T-cell (primary cell): ENCODE measurements around the gene F2RL1. TPM values are rescaled to one million over a fixed set of nuclear protein-coding genes. Genes with fewer than 3 reads are reported as not detected.
"Not testable (repeated sequence)": the region's sequence is repeated elsewhere in the genome, so short reads cannot be mapped to it uniquely, and the experiment has no call there.

Source experiments
- ATAC-seq, 4 experiments: fragments of 200-7000 bp in 3 of 4; fragments of 150-1000 bp in 1 of 4; cut with Tn5 transposase; replicated peaks in 1 of 4; 1 replicate in 3 of 4; 2 replicates in 1 of 4; pipeline ENCODE4 v1.10.0; 2021; ENCODE audit warnings: moderate library complexity in 3 of 4, mild to moderate bottlenecking in 2 of 4, moderate number of reproducible peaks in 1 of 4
- CTCF ChIA-PET, 2 donors: fragments of 300-600 bp; sonication (Branson Sonifier 250); formaldehyde crosslinking; loops; one replicate each; lab custom pipeline; 2022; ENCODE audit warnings: antibody characterized with exemption in 2 of 2; lab: Charles Lee
- POLR2A ChIA-PET, 2 donors: fragments of 300-600 bp; sonication (Branson Sonifier 250); formaldehyde crosslinking; loops; one replicate each; lab custom pipeline; 2022; ENCODE audit warnings: antibody characterized with exemption in 2 of 2; lab: Charles Lee
- DNase-seq, 35 experiments: peaks; one replicate each; pipeline versions ENCODE4 v3.0.0 to v3.0.0-alpha.2; 2013 to 2023
- H3K27ac ChIP-seq: one replicate; pipeline ENCODE4 v1.5.1; 2013; ENCODE audit warnings: low read length
- H3K27me3 ChIP-seq, 2 experiments: replicated peaks in 1 of 2; 1 replicate in 1 of 2; 2 replicates in 1 of 2; pipeline versions ENCODE4 v1.6.1 to v1.7.0; 2013; ENCODE audit warnings: low read length in 1 of 2, mixed read lengths in 1 of 2; ENCODE audit not compliant: control insufficient read depth in 2 of 2, insufficient read depth in 2 of 2; ENCODE audit errors: extremely low read depth in 1 of 2
- H3K36me3 ChIP-seq, 2 donors: 1 replicate in 1 of 2; 2 replicates in 1 of 2; pipeline versions ENCODE4 v1.6.1 to v1.7.0; 2013; ENCODE audit warnings: low read length in 1 of 2; ENCODE audit not compliant: control insufficient read depth in 2 of 2, insufficient read depth in 1 of 2; ENCODE audit errors: extremely low read depth in 1 of 2
- H3K4me1 ChIP-seq, 2 experiments: 1 replicate in 1 of 2; 2 replicates in 1 of 2; pipeline versions ENCODE4 v1.6.1 to v1.7.0; 2013; ENCODE audit warnings: low read length in 2 of 2, mixed read lengths in 1 of 2; ENCODE audit not compliant: insufficient read depth in 2 of 2, control insufficient read depth in 1 of 2; ENCODE audit errors: extremely low read depth in 1 of 2
- H3K4me3 ChIP-seq, 2 donors: 1 replicate in 1 of 2; 2 replicates in 1 of 2; pipeline versions ENCODE4 v1.5.1 to v1.7.0; 2013; ENCODE audit warnings: mild to moderate bottlenecking in 2 of 2, low read length in 1 of 2, moderate library complexity in 1 of 2; ENCODE audit not compliant: control insufficient read depth in 1 of 2; ENCODE audit errors: extremely low read depth in 1 of 2
- H3K9me3 ChIP-seq: 2 replicates; pipeline ENCODE4 v1.7.0; 2013
- H3K27ac Mint-ChIP-seq, 2 donors: one replicate each; pipeline ENCODE4 v1.8.0; 2020 to 2021; ENCODE audit warnings: mild to moderate bottlenecking in 2 of 2, mixed read lengths in 2 of 2
- H3K27me3 Mint-ChIP-seq, 2 donors: one replicate each; pipeline ENCODE4 v1.8.0; 2021 to 2022; ENCODE audit warnings: mixed read lengths in 2 of 2
- H3K36me3 Mint-ChIP-seq: one replicate; pipeline ENCODE4 v1.8.0; 2021; ENCODE audit warnings: mixed read lengths
- H3K4me1 Mint-ChIP-seq, 3 donors: one replicate each; pipeline ENCODE4 v1.8.0; 2020 to 2022; ENCODE audit warnings: mixed read lengths in 3 of 3, mild to moderate bottlenecking in 1 of 3
- H3K4me3 Mint-ChIP-seq, 3 donors: one replicate each; pipeline ENCODE4 v1.8.0; 2020 to 2022; ENCODE audit warnings: mild to moderate bottlenecking in 3 of 3, mixed read lengths in 3 of 3, moderate library complexity in 3 of 3
- H3K9me3 Mint-ChIP-seq, 3 donors: one replicate each; pipeline ENCODE4 v1.8.0; 2020 to 2022; ENCODE audit warnings: mixed read lengths in 3 of 3
- WGBS: methylation state at CpG from one replicate; pipeline ENCODE4 v1.1.5; 2013; ENCODE audit warnings: missing lambda C conversion rate; ENCODE audit not compliant: insufficient coverage; 5-methylcytosine and 5-hydroxymethylcytosine counted together
- total RNA-seq, 35 experiments: library from RNA in 6 of 35; stranded (reverse) in 6 of 35; fragments of 120-200 nt in 1 of 35; gene quantifications; one replicate each; pipeline versions ENCODE4 v1.2.1 to v1.2.4 and lab custom pipeline; 2013 to 2026

F2RL1 gene
- total RNA-seq, 5 donors from 2014 or later (not counting 1 experiment from before 2014, with no cell fraction given): 1.4 to 7.6 (median 5.5) TPM

DNA sequence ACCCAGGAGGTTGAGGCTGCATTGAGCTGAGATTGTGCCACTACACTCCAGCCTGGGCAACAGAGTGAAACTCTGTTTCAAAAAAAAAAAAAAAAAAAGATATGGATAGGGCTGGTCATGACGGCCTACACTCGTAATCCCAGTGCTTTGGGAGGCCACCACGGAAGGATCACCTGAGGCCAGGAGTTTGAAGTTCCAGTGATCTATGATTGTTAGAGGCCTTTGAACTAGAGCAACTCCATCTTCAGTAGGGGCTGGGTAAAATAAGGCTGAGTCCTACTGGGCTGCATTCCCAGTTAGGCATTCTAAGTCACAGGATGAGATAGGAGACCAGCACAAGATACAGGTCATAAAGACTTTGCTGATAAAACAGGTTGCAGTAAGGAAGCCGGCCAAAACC, 38.2 kb upstream of the F2RL1 start:
- H3K36me3 ChIP-seq, DNase-seq, H3K27me3 ChIP-seq, H3K4me1 Mint-ChIP-seq, POLR2A ChIA-PET, H3K9me3 Mint-ChIP-seq, H3K4me3 ChIP-seq, H3K4me3 Mint-ChIP-seq, H3K27ac Mint-ChIP-seq, H3K27ac ChIP-seq, ATAC-seq, H3K36me3 Mint-ChIP-seq, H3K9me3 ChIP-seq, H3K27me3 Mint-ChIP-seq, H3K4me1 ChIP-seq: not testable (repeated sequence)
- WGBS: 96% methylated on average over 3 of the region's 4 CpGs
- CTCF ChIA-PET: interaction anchor here (0.6 to 0.7 kb wide), 2 partner anchors 64 to 496 kb away, joined by 4 to 5 read pairs; no protein-coding TSS in a partner anchor

DNA sequence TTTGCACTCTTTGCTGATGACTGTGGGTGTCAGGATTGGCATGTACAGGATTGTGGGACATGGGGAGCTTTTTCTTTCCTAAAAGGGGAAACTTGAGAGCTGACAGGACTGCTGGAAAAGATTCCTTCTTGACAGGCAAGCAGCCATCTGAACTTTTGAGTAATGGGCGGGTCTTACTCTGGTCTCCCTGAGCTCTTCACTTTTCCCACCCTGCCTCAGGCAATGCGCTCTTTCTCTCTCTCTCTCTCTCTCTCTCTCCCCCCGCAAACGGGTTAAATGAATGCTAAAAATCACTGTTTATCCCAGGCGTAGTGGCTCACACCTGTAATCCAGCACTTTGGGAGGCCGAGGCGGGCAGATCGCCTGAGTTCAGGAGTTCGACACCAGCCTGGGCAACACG, 37.1 kb upstream of the F2RL1 start:
- no peaks in the 10 kb centered on the region for H3K9me3 ChIP-seq
- no peaks in the 10 kb centered on the region for H3K27me3 Mint-ChIP-seq
- H3K4me3 ChIP-seq: no peak overlapping the region
- H3K4me3 Mint-ChIP-seq: no peak overlapping the region
- H3K4me1 ChIP-seq: no peaks in the 10 kb centered on the region
- ATAC-seq (no peak), DNase-seq (no peak)
- H3K4me1 Mint-ChIP-seq: no peaks in the 10 kb centered on the region
- ChIA-PET POLR2A (interaction anchor here in 1 of 2 donors (0.6 kb wide), 2 partner anchors 56 to 1380 kb away, joined by 3 read pairs; no protein-coding TSS in a partner anchor), CTCF (no interaction called here)
- no peaks in the 10 kb centered on the region for H3K27me3 ChIP-seq
- no peak overlapping the region for H3K27ac ChIP-seq
- H3K36me3 Mint-ChIP-seq: no peaks in the 10 kb centered on the region
- H3K36me3 ChIP-seq: no peaks in the 10 kb centered on the region
- H3K9me3 Mint-ChIP-seq: no peaks in the 10 kb centered on the region
- no peak overlapping the region for H3K27ac Mint-ChIP-seq
- 97% methylated on average over 7 of the region's 10 CpGs for WGBS

DNA sequence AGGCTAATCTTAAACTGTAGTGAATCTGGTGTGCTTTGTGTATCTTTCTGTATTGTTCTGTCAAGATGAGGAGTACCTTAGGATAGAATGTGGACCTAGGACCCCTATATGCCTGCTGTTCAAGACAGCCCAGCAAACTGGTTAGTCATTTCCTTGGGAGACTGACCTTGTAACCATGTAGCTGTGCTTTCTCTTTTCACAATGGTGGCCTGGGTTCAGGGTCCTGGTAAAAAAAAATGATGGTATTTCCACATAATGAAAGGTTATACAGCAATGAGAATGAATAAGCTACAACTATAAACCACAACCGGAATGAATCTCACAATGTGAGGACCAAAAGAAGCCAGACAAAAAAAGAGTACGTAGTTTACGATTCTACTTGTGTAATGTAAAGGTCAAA, 36.4 kb upstream of the F2RL1 start:
- ChIA-PET POLR2A (no interaction called here), CTCF (no interaction called here)
- WGBS: 93% methylated on average over 2 of the region's 3 CpGs
- H3K4me3 Mint-ChIP-seq: no peak overlapping the region
- no peak for ATAC-seq
- no peaks in the 10 kb centered on the region for H3K27me3 ChIP-seq
- H3K4me1 Mint-ChIP-seq: no peaks in the 10 kb centered on the region
- no peaks in the 10 kb centered on the region for H3K36me3 Mint-ChIP-seq
- H3K27me3 Mint-ChIP-seq: no peaks in the 10 kb centered on the region
- H3K4me3 ChIP-seq: no peak overlapping the region
- no peaks in the 10 kb centered on the region for H3K9me3 ChIP-seq
- H3K27ac ChIP-seq: no peak overlapping the region
- no peaks in the 10 kb centered on the region for H3K9me3 Mint-ChIP-seq
- no peaks in the 10 kb centered on the region for H3K4me1 ChIP-seq
- H3K36me3 ChIP-seq: no peaks in the 10 kb centered on the region
- no peak for DNase-seq
- no peak overlapping the region for H3K27ac Mint-ChIP-seq

GRCh38 chr5:76787237-76787636, 31.6 kb upstream of the F2RL1 start:
- Histone ChIP-seq H3K4me1 (peaks cover 3 to 6% of the 10 kb centered on the region in 2 experiments), H3K27me3 (no peaks in the 10 kb centered on the region), H3K9me3 (no peaks in the 10 kb centered on the region), H3K36me3 (no peaks in the 10 kb centered on the region), H3K4me3 (no peak overlapping the region), H3K27ac (no peak overlapping the region)
- no peak for ATAC-seq
- Mint-ChIP-seq H3K27ac (no peak overlapping the region), H3K27me3 (no peaks in the 10 kb centered on the region), H3K9me3 (no peaks in the 10 kb centered on the region), H3K4me1 (peaks cover 14 to 27% (median 23%) of the 10 kb centered on the region in 3 donors), H3K4me3 (no peak overlapping the region), H3K36me3 (no peaks in the 10 kb centered on the region)
- POLR2A ChIA-PET: no interaction called here
- CTCF ChIA-PET: no interaction called here
- DNase-seq: no peak
- whole genome bisulfite sequencing: 63% methylated on average over 2 of the region's 2 CpGs

- Histone ChIP-seq H3K4me3 (no peak overlapping the region), H3K4me1 (peaks cover 3 to 6% of the 10 kb centered on the region in 2 experiments), H3K27ac (no peak overlapping the region), H3K27me3 (no peaks in the 10 kb centered on the region), H3K36me3 (no peaks in the 10 kb centered on the region), H3K9me3 (no peaks in the 10 kb centered on the region)
- Mint-ChIP-seq H3K9me3 (no peaks in the 10 kb centered on the region), H3K27me3 (no peaks in the 10 kb centered on the region), H3K27ac (no peak overlapping the region), H3K4me3 (no peak overlapping the region), H3K4me1 (peaks cover 14 to 27% (median 24%) of the 10 kb centered on the region in 3 donors), H3K36me3 (no peaks in the 10 kb centered on the region)
- WGBS: 100% methylated on average over 1 of the region's 6 CpGs
- POLR2A ChIA-PET: no interaction called here
- CTCF ChIA-PET: interaction anchor here (0.7 kb wide), 3 partner anchors 29 to 872 kb away, joined by 4 to 5 read pairs (median 4); no protein-coding TSS in a partner anchor
- ATAC-seq: no peak
- no peak for DNase-seq
These were observed 30.5 kb upstream of the F2RL1 start for GRCh38 chr5:76788362-76788761.

GRCh38 chr5:76789275-76789674, 29.6 kb upstream of the F2RL1 start:
- CTCF ChIA-PET, H3K4me3 ChIP-seq, ATAC-seq, H3K9me3 ChIP-seq, DNase-seq, H3K27ac ChIP-seq, POLR2A ChIA-PET, H3K4me3 Mint-ChIP-seq, H3K9me3 Mint-ChIP-seq, H3K36me3 Mint-ChIP-seq, H3K27me3 ChIP-seq, H3K36me3 ChIP-seq, H3K27me3 Mint-ChIP-seq, H3K4me1 ChIP-seq: not testable (repeated sequence)
- WGBS: 96% methylated on average over 6 of the region's 10 CpGs
- peaks cover 14 to 27% (median 24%) of the 10 kb centered on the region in 3 donors for H3K4me1 Mint-ChIP-seq
- H3K27ac Mint-ChIP-seq: peak overlapping the region in 1 of 2 donors; percentile 69
